Esophagus muscularis mucosa (tissue), 4 donors: ENCODE results near the gene UBE2I.
"Not testable (repeated sequence)": the region's sequence is repeated elsewhere in the genome, so short reads cannot be mapped to it uniquely, and the experiment has no call there.

Source experiments
- EP300 ChIP-seq: sonication (generic); formaldehyde crosslinking; IDR thresholded peaks from one replicate; pipeline ENCODE4 v1.6.1; 2017; ENCODE audit warnings: antibody characterized with exemption
- POLR2A ChIP-seq: fragments of 450-650 bp; IDR thresholded peaks from one replicate; pipeline ENCODE4 v1.6.1; 2017; ENCODE audit warnings: antibody characterized with exemption, moderate library complexity, mild to moderate bottlenecking, low read depth
- POLR2AphosphoS5 ChIP-seq, 2 donors: sonication (generic); formaldehyde crosslinking; IDR thresholded peaks; one replicate each; pipeline ENCODE4 v1.6.1; 2017; ENCODE audit warnings: antibody characterized with exemption in 2 of 2
- TF ChIP-seq, protein P1 (sequence below), 3 experiments: fragments of 200-600 bp in 2 of 3; fragments of 450-650 bp in 1 of 3; sonication (generic) in 2 of 3; IDR thresholded peaks; one replicate each; pipeline ENCODE4 v1.5.1; 2017 to 2019; ENCODE audit warnings: antibody characterized with exemption in 3 of 3, mild to moderate bottlenecking in 2 of 3, moderate library complexity in 1 of 3

GRCh38 chr16:1292808-1293207 lies 16.6 kb upstream of the UBE2I start:
- TF ChIP-seq POLR2AphosphoS5 (IDR thresholded peaks at IDR 0.05); EP300; POLR2A: not testable (repeated sequence)
- TF ChIP-seq, protein P1, sequence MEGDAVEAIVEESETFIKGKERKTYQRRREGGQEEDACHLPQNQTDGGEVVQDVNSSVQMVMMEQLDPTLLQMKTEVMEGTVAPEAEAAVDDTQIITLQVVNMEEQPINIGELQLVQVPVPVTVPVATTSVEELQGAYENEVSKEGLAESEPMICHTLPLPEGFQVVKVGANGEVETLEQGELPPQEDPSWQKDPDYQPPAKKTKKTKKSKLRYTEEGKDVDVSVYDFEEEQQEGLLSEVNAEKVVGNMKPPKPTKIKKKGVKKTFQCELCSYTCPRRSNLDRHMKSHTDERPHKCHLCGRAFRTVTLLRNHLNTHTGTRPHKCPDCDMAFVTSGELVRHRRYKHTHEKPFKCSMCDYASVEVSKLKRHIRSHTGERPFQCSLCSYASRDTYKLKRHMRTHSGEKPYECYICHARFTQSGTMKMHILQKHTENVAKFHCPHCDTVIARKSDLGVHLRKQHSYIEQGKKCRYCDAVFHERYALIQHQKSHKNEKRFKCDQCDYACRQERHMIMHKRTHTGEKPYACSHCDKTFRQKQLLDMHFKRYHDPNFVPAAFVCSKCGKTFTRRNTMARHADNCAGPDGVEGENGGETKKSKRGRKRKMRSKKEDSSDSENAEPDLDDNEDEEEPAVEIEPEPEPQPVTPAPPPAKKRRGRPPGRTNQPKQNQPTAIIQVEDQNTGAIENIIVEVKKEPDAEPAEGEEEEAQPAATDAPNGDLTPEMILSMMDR (IDR thresholded peaks at IDR 0.05): not testable (repeated sequence)
